Activated T-cell treated with anti-CD3 and anti-CD28 coated beads, Interleukin-2, amount 50 U/mL, for 4 hours (primary cell): ENCODE results near the gene CRYBG1. TPM values are rescaled to one million over a fixed set of nuclear protein-coding genes. Genes with fewer than 3 reads are reported as not detected.

Source experiments
- ATAC-seq, 2 donors: fragments of 200-7000 bp; cut with Tn5 transposase; one replicate each; pipeline ENCODE4 v1.10.0; 2021
- DNase-seq: peaks from one replicate; pipeline ENCODE4 v3.0.0-alpha.2; 2020
- H3K27me3 Mint-ChIP-seq: one replicate; pipeline ENCODE4 v1.8.0; 2021; ENCODE audit warnings: low read depth, mixed read lengths
- H3K36me3 Mint-ChIP-seq: one replicate; pipeline ENCODE4 v1.8.0; 2022; ENCODE audit warnings: mixed read lengths; ENCODE audit not compliant: insufficient read depth
- H3K4me1 Mint-ChIP-seq: one replicate; pipeline ENCODE4 v1.8.0; 2021; ENCODE audit warnings: low read depth, mixed read lengths
- H3K4me3 Mint-ChIP-seq: one replicate; pipeline ENCODE4 v1.8.0; 2021; ENCODE audit warnings: mild to moderate bottlenecking, moderate library complexity, mixed read lengths
- H3K9me3 Mint-ChIP-seq: one replicate; pipeline ENCODE4 v1.8.0; 2021; ENCODE audit warnings: mixed read lengths
- total RNA-seq, 3 donors: library from RNA; stranded (reverse); gene quantifications; one replicate each; pipeline ENCODE4 v1.2.1, GENCODE V29; 2021

CRYBG1 gene
- total RNA-seq, 3 donors from 2014 or later: 8.5 to 28.6 (median 20.1) TPM

DNA sequence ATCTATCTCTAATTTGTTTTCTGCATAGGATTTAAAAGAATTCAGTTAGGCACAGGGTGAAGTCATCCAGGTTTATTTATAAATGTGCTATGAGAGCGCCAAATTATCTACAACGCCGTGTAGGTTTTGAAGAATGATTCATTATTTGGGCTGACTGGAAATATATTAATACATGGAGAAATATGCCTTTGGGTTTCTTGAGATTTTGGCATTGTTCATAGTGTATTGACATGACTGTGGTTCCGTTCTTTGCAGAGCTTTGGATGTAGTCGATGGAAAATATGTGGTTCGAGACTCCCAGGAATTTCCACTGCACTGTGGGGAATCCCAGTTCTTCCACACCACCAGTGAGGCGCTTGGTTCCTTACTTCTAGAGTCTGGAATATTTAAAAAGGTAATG is 90.9 kb downstream of the CRYBG1 start:
- ATAC-seq: no peak
- no peak overlapping the region for H3K4me3 Mint-ChIP-seq
- no peaks in the 10 kb centered on the region for H3K9me3 Mint-ChIP-seq
- no peaks in the 10 kb centered on the region for H3K36me3 Mint-ChIP-seq
- no peaks in the 10 kb centered on the region for H3K27me3 Mint-ChIP-seq
- peaks cover 13% of the 10 kb centered on the region for H3K4me1 Mint-ChIP-seq
- DNase-seq: no peak

GRCh38 chr6:106452628-106453027 is 92.1 kb downstream of the CRYBG1 start:
- Mint-ChIP-seq H3K27me3 (no peaks in the 10 kb centered on the region), H3K4me1 (peaks cover 11% of the 10 kb centered on the region), H3K36me3 (no peaks in the 10 kb centered on the region), H3K4me3 (no peak overlapping the region), H3K9me3 (no peaks in the 10 kb centered on the region)
- DNase-seq: no peak
- ATAC-seq: no peak

GRCh38 chr6:106453756-106454367 is 93.3 kb downstream of the CRYBG1 start:
- no peaks in the 10 kb centered on the region for H3K4me1 Mint-ChIP-seq
- no peak for DNase-seq
- ATAC-seq: no peak
- no peaks in the 10 kb centered on the region for H3K27me3 Mint-ChIP-seq
- no peaks in the 10 kb centered on the region for H3K36me3 Mint-ChIP-seq
- no peak overlapping the region for H3K4me3 Mint-ChIP-seq
- no peaks in the 10 kb centered on the region for H3K9me3 Mint-ChIP-seq

GRCh38 chr6:106456756-106457155 is 96.2 kb downstream of the CRYBG1 start:
- no peak for DNase-seq
- Mint-ChIP-seq H3K4me3 (no peak overlapping the region), H3K27me3 (peaks cover 4% of the 10 kb centered on the region), H3K9me3 (no peaks in the 10 kb centered on the region), H3K36me3 (no peaks in the 10 kb centered on the region), H3K4me1 (no peaks in the 10 kb centered on the region)
- ATAC-seq: no peak

- Mint-ChIP-seq H3K27me3 (peaks cover 6% of the 10 kb centered on the region), H3K4me3 (no peak overlapping the region), H3K4me1 (no peaks in the 10 kb centered on the region), H3K9me3 (no peaks in the 10 kb centered on the region), H3K36me3 (no peaks in the 10 kb centered on the region)
- DNase-seq (no peak), ATAC-seq (no peak)
These were observed 97.8 kb downstream of the CRYBG1 start for GRCh38 chr6:106458021-106458986.

DNA sequence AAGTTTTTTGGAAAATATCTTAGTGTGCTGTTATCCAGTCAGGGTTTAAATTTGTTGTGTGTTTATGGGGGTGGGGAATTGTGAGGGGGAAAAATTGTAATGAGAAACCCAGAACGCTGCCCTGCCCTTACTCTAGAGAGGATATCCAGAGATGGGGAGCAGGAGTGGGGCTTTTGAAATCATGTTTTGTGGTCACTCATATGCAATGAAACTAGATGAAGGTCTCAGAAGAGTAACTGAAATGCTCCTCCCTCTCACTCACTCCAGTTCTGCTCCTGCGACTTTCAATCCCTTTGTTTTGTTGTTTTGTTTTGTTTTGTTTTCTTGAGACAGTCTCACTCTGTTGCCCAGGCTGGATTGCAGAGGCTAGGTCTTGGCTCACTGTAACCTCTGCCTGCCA is 100.0 kb downstream of the CRYBG1 start:
- Mint-ChIP-seq H3K4me1 (no peaks in the 10 kb centered on the region), H3K27me3 (peaks cover 6% of the 10 kb centered on the region), H3K9me3 (no peaks in the 10 kb centered on the region), H3K4me3 (no peak overlapping the region), H3K36me3 (no peaks in the 10 kb centered on the region)
- DNase-seq (no peak), ATAC-seq (no peak)

GRCh38 chr6:106461084-106461483 is 100.6 kb downstream of the CRYBG1 start:
- H3K4me1 Mint-ChIP-seq: no peaks in the 10 kb centered on the region
- ATAC-seq (no peak), DNase-seq (no peak)
- no peaks in the 10 kb centered on the region for H3K9me3 Mint-ChIP-seq
- H3K4me3 Mint-ChIP-seq: no peak overlapping the region
- peaks cover 6% of the 10 kb centered on the region for H3K27me3 Mint-ChIP-seq
- H3K36me3 Mint-ChIP-seq: no peaks in the 10 kb centered on the region

DNA sequence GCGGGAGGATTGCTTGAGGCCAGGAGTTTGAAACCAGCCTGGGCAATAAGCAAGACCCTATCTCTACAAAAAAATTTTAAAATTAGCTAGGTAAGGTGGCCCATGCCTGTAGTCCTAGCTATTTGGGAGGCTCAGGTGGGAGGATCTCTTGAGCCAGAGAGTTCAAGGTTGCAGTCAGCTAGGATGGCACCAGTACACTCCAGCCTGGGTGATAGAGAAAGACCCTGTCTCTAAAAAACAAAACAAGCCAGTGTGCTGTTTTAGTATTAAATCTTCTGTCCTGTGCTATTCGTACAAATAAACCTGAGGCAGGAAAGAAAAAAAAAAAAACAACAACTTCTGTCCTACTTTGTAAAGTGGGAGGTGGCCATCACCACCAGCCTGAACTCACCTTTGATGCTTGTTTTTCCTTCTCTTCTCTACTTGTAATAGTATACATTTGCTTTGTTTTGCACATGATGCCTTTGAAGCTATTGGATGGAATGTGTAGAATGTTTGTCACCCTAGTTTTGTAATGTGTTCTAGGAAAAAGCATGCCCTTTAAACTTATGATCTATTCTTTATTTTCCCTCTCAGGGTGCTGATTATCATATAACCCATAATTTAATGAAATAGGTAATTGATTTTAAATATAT is 102.5 kb downstream of the CRYBG1 start:
- Mint-ChIP-seq H3K36me3 (no peaks in the 10 kb centered on the region), H3K9me3 (no peaks in the 10 kb centered on the region), H3K4me3 (no peak overlapping the region), H3K4me1 (no peaks in the 10 kb centered on the region), H3K27me3 (peaks cover 8% of the 10 kb centered on the region)
- ATAC-seq: no peak
- no peak for DNase-seq

DNA sequence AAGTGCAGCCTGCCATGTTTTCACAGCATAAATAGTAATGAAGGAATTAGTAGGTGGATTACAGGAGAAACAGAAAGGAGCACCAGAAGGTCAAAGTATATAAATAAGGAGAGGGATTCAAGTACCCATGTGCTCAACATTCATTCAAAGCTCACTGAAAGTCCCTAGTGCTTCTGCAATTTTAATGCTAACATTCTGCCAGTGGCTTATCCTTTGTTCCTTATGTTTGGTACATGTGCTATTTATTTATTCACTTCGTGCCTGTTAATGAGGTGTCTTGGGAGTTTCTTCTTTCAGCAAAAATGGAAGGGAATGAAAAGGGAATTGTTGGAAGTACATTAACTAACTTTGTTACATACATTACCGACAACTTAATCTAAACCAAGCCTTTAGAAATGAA is 105.7 kb downstream of the CRYBG1 start:
- Mint-ChIP-seq H3K36me3 (no peaks in the 10 kb centered on the region), H3K4me1 (no peaks in the 10 kb centered on the region), H3K27me3 (peaks cover 10% of the 10 kb centered on the region), H3K4me3 (no peak overlapping the region), H3K9me3 (no peaks in the 10 kb centered on the region)
- ATAC-seq (no peak), DNase-seq (no peak)

GRCh38 chr6:106468935-106469334 is 108.4 kb downstream of the CRYBG1 start:
- H3K4me3 Mint-ChIP-seq: no peak overlapping the region
- H3K4me1 Mint-ChIP-seq: no peaks in the 10 kb centered on the region
- ATAC-seq (no peak), DNase-seq (no peak)
- no peaks in the 10 kb centered on the region for H3K9me3 Mint-ChIP-seq
- H3K36me3 Mint-ChIP-seq: no peaks in the 10 kb centered on the region
- peaks cover 8% of the 10 kb centered on the region for H3K27me3 Mint-ChIP-seq

- no peaks in the 10 kb centered on the region for H3K36me3 Mint-ChIP-seq
- H3K4me3 Mint-ChIP-seq: no peak overlapping the region
- H3K27me3 Mint-ChIP-seq: peaks cover 8% of the 10 kb centered on the region
- no peak for DNase-seq
- ATAC-seq: no peak
- H3K4me1 Mint-ChIP-seq: no peaks in the 10 kb centered on the region
- no peaks in the 10 kb centered on the region for H3K9me3 Mint-ChIP-seq
These were observed 109.4 kb downstream of the CRYBG1 start for GRCh38 chr6:106469882-106470281.

- H3K9me3 Mint-ChIP-seq: no peaks in the 10 kb centered on the region
- peaks cover 8% of the 10 kb centered on the region for H3K27me3 Mint-ChIP-seq
- no peak overlapping the region for H3K4me3 Mint-ChIP-seq
- DNase-seq (no peak), ATAC-seq (no peak)
- no peaks in the 10 kb centered on the region for H3K4me1 Mint-ChIP-seq
- H3K36me3 Mint-ChIP-seq: no peaks in the 10 kb centered on the region
These were observed 109.8 kb downstream of the CRYBG1 start for GRCh38 chr6:106470316-106470715.

- H3K27me3 Mint-ChIP-seq: peaks cover 8% of the 10 kb centered on the region
- ATAC-seq (no peak), DNase-seq (no peak)
- H3K4me3 Mint-ChIP-seq: no peak overlapping the region
- H3K36me3 Mint-ChIP-seq: no peaks in the 10 kb centered on the region
- no peaks in the 10 kb centered on the region for H3K9me3 Mint-ChIP-seq
- no peaks in the 10 kb centered on the region for H3K4me1 Mint-ChIP-seq
These were observed 110.3 kb downstream of the CRYBG1 start for GRCh38 chr6:106470811-106471210.

DNA sequence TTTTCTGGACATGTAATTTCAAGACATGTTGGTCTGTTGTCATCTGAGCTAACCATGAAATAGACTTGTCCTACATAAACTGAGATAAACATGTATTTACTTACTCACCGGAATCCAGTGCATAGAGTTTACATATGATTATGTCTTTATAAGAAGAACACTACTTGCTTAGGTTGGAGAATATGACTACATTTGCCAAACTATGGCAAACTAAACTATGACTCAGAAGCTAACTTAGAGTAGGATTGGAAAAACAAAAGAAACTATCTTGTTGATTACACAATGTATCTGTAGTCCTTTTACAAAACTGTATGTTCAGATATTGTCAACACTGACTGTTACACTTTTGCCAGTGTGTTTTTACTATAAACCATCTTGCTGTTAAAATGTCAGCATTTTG is 113.3 kb downstream of the CRYBG1 start:
- H3K27me3 Mint-ChIP-seq: peaks cover 3% of the 10 kb centered on the region
- no peaks in the 10 kb centered on the region for H3K9me3 Mint-ChIP-seq
- no peak overlapping the region for H3K4me3 Mint-ChIP-seq
- DNase-seq: no peak
- peak; percentile 59 to 80 for ATAC-seq
- H3K4me1 Mint-ChIP-seq: peaks cover 10% of the 10 kb centered on the region
- H3K36me3 Mint-ChIP-seq: no peaks in the 10 kb centered on the region
